Body of pancreas (tissue), 4 donors: ENCODE data around the gene EFHC2.

Experiments
- CTCF ChIP-seq, 7 experiments: fragments of 450-650 bp in 4 of 7; fragments of 200-600 bp in 3 of 7; sonication (generic) in 3 of 7; IDR thresholded peaks; one replicate each; pipeline ENCODE4 v1.5.1; 2016 to 2019; ENCODE audit warnings: antibody characterized with exemption in 7 of 7
- POLR2A ChIP-seq, 3 donors: fragments of 450-650 bp; IDR thresholded peaks; one replicate each; pipeline ENCODE4 v1.6.1; 2016; ENCODE audit warnings: antibody characterized with exemption in 3 of 3, mild to moderate bottlenecking in 2 of 3

GRCh38 chrX:44264936-44265335 is 78.5 kb downstream of the EFHC2 start:
- no peak for TF ChIP-seq CTCF (IDR thresholded peaks at IDR 0.05)
- TF ChIP-seq POLR2A (IDR thresholded peaks at IDR 0.05), result no peak
